Liver (tissue), 3 donors: ENCODE data around the gene DFFB.

Experiments used
- CTCF ChIP-seq: fragments of 150-350 bp; IDR thresholded peaks from 2 replicates; pipeline ENCODE4 v1.5.1; 2017; ENCODE audit warnings: improper control_type of control experiment, low read depth, low read length; ENCODE audit not compliant: missing input control
- GABPA ChIP-seq, 2 donors: IDR thresholded peaks in 1 of 2; conservative IDR thresholded peaks in 1 of 2; 2 replicates each; pipeline ENCODE4 v1.6.1; 2016; ENCODE audit warnings: antibody characterized with exemption in 2 of 2, mild to moderate bottlenecking in 1 of 2, moderate library complexity in 1 of 2
- REST ChIP-seq: IDR thresholded peaks from 2 replicates; pipeline ENCODE4 v1.6.1; 2016; ENCODE audit warnings: antibody characterized with exemption, mild to moderate bottlenecking
- donor health status: healthy.
- donor health status: healthy.

GRCh38 chr1:3886691-3887090 lies 29.4 kb downstream of the DFFB start:
- TF ChIP-seq CTCF (no peak), GABPA (IDR thresholded peaks at IDR 0.05 in 1 of 2, conservative IDR thresholded peaks at IDR 0.05 in 1 of 2) (no peak), REST (no peak)
